Measurements from ENCODE around the gene USP28. TPM values are rescaled to one million over a fixed set of nuclear protein-coding genes. Genes with fewer than 3 reads are reported as not detected.
"Not testable (repeated sequence)": the region's sequence is repeated elsewhere in the genome, so short reads cannot be mapped to it uniquely, and the experiment has no call there.

USP28 gene
- total RNA-seq, 4 donors from 2014 or later: 7.8 to 64.4 (median 20.6) TPM

GRCh38 chr11:113884361-113884836 lies 9.0 kb upstream of the USP28 start:
- Histone ChIP-seq H3K4me1 (no peaks in the 10 kb centered on the region), H3K27me3 (no peaks in the 10 kb centered on the region), H3K27ac (no peak overlapping the region), H3K9me3 (no peaks in the 10 kb centered on the region), H3K36me3 (no peaks in the 10 kb centered on the region), H3K4me3 (no peak overlapping the region)
- TF ChIP-seq CTCF (IDR thresholded peaks at IDR 0.05): no peak
- no peak for TF ChIP-seq POLR2A (IDR thresholded peaks at IDR 0.05)
- DNase-seq: no peak

DNA sequence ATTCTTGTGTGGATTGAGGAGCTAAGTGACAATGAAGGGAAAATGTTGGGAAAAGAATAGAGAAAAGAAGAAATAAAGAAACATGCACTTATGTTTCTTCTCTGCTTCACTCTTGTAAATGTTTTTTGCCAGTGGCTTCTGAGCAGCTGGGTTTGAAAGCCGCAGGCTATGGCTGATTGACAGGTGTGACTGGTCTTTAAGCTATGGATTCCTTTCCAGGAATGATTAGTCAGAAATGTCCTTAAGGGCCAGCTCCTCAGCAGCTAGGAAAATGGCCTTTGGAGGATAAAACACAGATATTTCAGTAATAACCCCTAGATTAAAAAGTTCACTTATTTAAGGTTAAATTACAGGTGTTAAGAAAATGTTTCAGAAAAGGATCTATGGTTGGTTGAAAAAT lies 6.5 kb upstream of the USP28 start:
- H3K9me3 ChIP-seq: no peaks in the 10 kb centered on the region
- DNase-seq: no peak
- H3K4me1 ChIP-seq: no peaks in the 10 kb centered on the region
- H3K36me3 ChIP-seq: no peaks in the 10 kb centered on the region
- H3K4me3 ChIP-seq: no peak overlapping the region
- H3K27ac ChIP-seq: no peak overlapping the region
- TF ChIP-seq POLR2A (IDR thresholded peaks at IDR 0.05): no peak
- no peak for TF ChIP-seq CTCF (IDR thresholded peaks at IDR 0.05)
- no peaks in the 10 kb centered on the region for H3K27me3 ChIP-seq

DNA sequence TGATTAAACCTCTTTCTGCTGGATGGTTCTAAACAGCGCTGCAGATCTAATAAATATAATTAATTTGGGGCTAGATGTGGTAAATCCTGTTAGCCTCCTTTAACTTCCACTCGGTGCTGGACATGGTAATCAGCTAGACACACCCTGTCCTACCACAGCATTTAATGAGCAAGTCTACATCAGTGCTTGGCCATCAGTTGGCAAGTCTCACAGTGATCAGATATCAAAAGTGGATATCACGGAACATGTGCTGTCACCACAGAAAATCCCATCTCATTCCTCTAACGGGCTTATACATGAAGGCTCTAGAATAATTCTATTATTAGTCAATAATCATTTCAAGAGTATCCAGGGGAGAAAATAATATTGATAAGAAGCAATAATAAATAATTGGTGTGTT lies 5.6 kb upstream of the USP28 start:
- DNase-seq: no peak
- no peaks in the 10 kb centered on the region for H3K9me3 ChIP-seq
- H3K27ac ChIP-seq: no peak overlapping the region
- no peaks in the 10 kb centered on the region for H3K27me3 ChIP-seq
- no peaks in the 10 kb centered on the region for H3K4me1 ChIP-seq
- H3K36me3 ChIP-seq: no peaks in the 10 kb centered on the region
- TF ChIP-seq CTCF (IDR thresholded peaks at IDR 0.05) (no peak), POLR2A (IDR thresholded peaks at IDR 0.05) (no peak)
- no peak overlapping the region for H3K4me3 ChIP-seq

- not testable (repeated sequence) for H3K9me3 ChIP-seq, H3K27ac ChIP-seq, H3K27me3 ChIP-seq, H3K36me3 ChIP-seq, H3K4me1 ChIP-seq, DNase-seq, H3K4me3 ChIP-seq
These were observed 4.1 kb upstream of the USP28 start for GRCh38 chr11:113879446-113879845.

GRCh38 chr11:113877670-113878055 lies 2.3 kb upstream of the USP28 start:
- Histone ChIP-seq H3K27ac (no peak overlapping the region), H3K27me3 (no peaks in the 10 kb centered on the region), H3K4me1 (peaks cover 0 to 14% (median 5%) of the 10 kb centered on the region in 4 donors), H3K36me3 (no peaks in the 10 kb centered on the region), H3K4me3 (no peak overlapping the region), H3K9me3 (no peaks in the 10 kb centered on the region)
- DNase-seq: no peak
- TF ChIP-seq CTCF (IDR thresholded peaks at IDR 0.05): no peak
- TF ChIP-seq POLR2A (IDR thresholded peaks at IDR 0.05): no peak

DNA sequence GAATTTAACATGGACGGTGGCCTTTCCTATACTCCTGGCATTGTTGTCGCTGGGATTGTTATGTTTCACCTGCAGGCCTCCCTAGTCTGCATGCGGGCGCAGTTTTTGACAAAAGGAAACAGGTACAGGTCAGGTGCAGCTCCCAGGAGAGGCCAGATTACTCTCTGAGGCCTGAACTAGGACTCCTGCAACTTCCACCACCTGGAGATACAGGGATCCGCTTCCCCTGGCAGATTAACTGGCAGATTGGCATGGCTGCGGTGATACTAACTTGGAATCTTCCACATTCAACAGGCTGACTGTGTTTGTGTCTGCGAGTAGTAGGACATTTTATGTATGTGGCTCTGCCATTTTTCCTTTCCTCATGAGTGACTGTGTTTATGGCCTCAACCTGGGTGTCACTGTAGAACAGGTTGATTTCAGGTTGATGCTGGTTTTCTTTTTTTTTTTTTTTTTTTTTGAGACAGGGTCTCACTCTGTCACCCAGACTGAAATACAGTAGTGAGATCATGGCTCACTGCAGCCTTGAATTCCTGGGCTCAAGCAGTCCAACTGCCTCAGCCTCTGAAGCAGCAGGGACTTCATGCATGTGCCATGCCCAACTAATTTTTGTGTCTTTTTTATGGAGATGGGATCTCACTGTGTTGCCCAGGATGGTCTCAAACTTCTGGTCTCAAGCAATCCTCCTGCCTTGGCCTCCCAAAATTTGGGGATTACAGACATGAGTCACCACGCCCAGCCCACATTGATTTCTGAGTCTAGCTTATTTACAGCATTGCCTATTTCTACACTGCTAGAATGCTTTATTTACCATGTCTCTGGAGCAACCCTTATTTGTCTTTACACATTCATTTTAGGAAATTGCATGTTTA lies 1.7 kb upstream of the USP28 start:
- Histone ChIP-seq H3K4me1 (peaks cover 0 to 14% (median 5%) of the 10 kb centered on the region in 4 donors), H3K27me3 (no peaks in the 10 kb centered on the region), H3K36me3 (no peaks in the 10 kb centered on the region), H3K27ac (no peak overlapping the region), H3K9me3 (no peaks in the 10 kb centered on the region), H3K4me3 (no peak overlapping the region)
- no peak for TF ChIP-seq POLR2A (IDR thresholded peaks at IDR 0.05)
- no peak for TF ChIP-seq CTCF (IDR thresholded peaks at IDR 0.05)
- DNase-seq: no peak

All from Peyer's patch (tissue), 4 donors.